Smooth muscle cell (in vitro differentiated cells): ENCODE measurements around the gene ARHGAP21. TPM values are rescaled to one million over a fixed set of nuclear protein-coding genes. Genes with fewer than 3 reads are reported as not detected.

Source experiments
- DNase-seq: peaks from one replicate; lab custom pipeline; 2025; ENCODE audit not compliant: unreplicated experiment; lab: John Stamatoyannopoulos, UW
- H2AFZ ChIP-seq: fragments of 200-600 bp; sonication (generic); 2 replicates; pipeline ENCODE4 v1.6.0; 2016; ENCODE audit warnings: antibody characterized with exemption, low read depth, mild to moderate bottlenecking
- H3F3A ChIP-seq: fragments of 200-600 bp; sonication (generic); 2 replicates; pipeline ENCODE4 v1.6.0; 2017; ENCODE audit warnings: antibody characterized with exemption, low read depth
- H3K27ac ChIP-seq: fragments of 200-600 bp; sonication (generic); 2 replicates; pipeline ENCODE4 v1.5.1; 2016; ENCODE audit warnings: low read depth, mild to moderate bottlenecking
- H3K27me3 ChIP-seq: fragments of 200-600 bp; sonication (generic); 2 replicates; pipeline ENCODE4 v1.6.1; 2016; ENCODE audit warnings: low read depth, mild to moderate bottlenecking
- H3K36me3 ChIP-seq: fragments of 200-600 bp; sonication (generic); 2 replicates; pipeline ENCODE4 v1.5.1; 2016; ENCODE audit warnings: low read depth
- H3K4me1 ChIP-seq: fragments of 200-600 bp; sonication (generic); 2 replicates; pipeline ENCODE4 v1.5.1; 2016; ENCODE audit warnings: low read depth
- H3K4me2 ChIP-seq: fragments of 200-600 bp; sonication (generic); 2 replicates; pipeline ENCODE4 v1.6.0; 2016; ENCODE audit warnings: mild to moderate bottlenecking
- H3K4me3 ChIP-seq: fragments of 200-600 bp; sonication (generic); 2 replicates; pipeline ENCODE4 v1.5.1; 2016; ENCODE audit warnings: mild to moderate bottlenecking
- H3K79me2 ChIP-seq: fragments of 200-600 bp; sonication (generic); 2 replicates; pipeline ENCODE4 v1.6.0; 2016; ENCODE audit warnings: low read depth, mild to moderate bottlenecking
- H3K9ac ChIP-seq: fragments of 200-600 bp; sonication (generic); 2 replicates; pipeline ENCODE4 v1.6.0; 2016; ENCODE audit warnings: low read depth
- H3K9me3 ChIP-seq: fragments of 200-600 bp; sonication (generic); replicated peaks from 2 replicates; pipeline ENCODE4 v1.5.1; 2016; ENCODE audit warnings: low read depth
- H4K20me1 ChIP-seq: fragments of 200-600 bp; sonication (generic); 2 replicates; pipeline ENCODE4 v1.6.0; 2016; ENCODE audit warnings: low read depth
- CTCF ChIP-seq: fragments of 200-600 bp; sonication (generic); IDR thresholded peaks from 2 replicates; pipeline ENCODE4 v1.5.1; 2017; ENCODE audit warnings: borderline replicate concordance, mild to moderate bottlenecking, antibody characterized with exemption; ENCODE audit not compliant: insufficient read depth, poor library complexity, severe bottlenecking
- WGBS: methylation state at CpG from one replicate; pipeline ENCODE4 v1.1.7; 2016; ENCODE audit warnings: low lambda C conversion rate; 5-methylcytosine and 5-hydroxymethylcytosine counted together
- polyA plus RNA-seq: library from polyadenylated mRNA; unstranded; fragments of >200 nt; fragmentation: Nextera tagmentation; extraction: Ambion mirVana; gene quantifications from 2 replicates; pipeline ENCODE4 v1.2.1, GENCODE V29; 2016
- total RNA-seq: library from RNA; depleted of rRNA; stranded (reverse); fragments of >200 nt; gene quantifications from 2 replicates; pipeline ENCODE4 v1.2.3, GENCODE V29; 2014

ARHGAP21 gene
- total and polyA plus RNA-seq, 2 experiments from 2014 or later = 8.9 to 59.1 TPM

- DNase-seq = no peak
- H3K4me3 ChIP-seq = no peak overlapping the region
- H3K4me1 ChIP-seq = no peaks in the 10 kb centered on the region
- no peak overlapping the region for H3K27ac ChIP-seq
- no peaks in the 10 kb centered on the region for H3K9me3 ChIP-seq
- WGBS = 94% methylated on average over 2 of the region's 2 CpGs
- H3K4me2 ChIP-seq = no peak overlapping the region
- TF ChIP-seq CTCF = no peak
- no peaks in the 10 kb centered on the region for H3K27me3 ChIP-seq
- H3K79me2 ChIP-seq = peaks cover 99% of the 10 kb centered on the region
- H4K20me1 ChIP-seq = peaks cover 98% of the 10 kb centered on the region
- no peak overlapping the region for H2AFZ ChIP-seq
- H3K9ac ChIP-seq = no peak overlapping the region
- no peaks in the 10 kb centered on the region for H3K36me3 ChIP-seq
- peaks cover under 1% of the 10 kb centered on the region for H3F3A ChIP-seq
Observed at GRCh38 chr10:24697080-24697479, 26.6 kb downstream of the ARHGAP21 start.

GRCh38 chr10:24695452-24695851, 28.2 kb downstream of the ARHGAP21 start:
- H3K36me3 ChIP-seq = no peaks in the 10 kb centered on the region
- H3K27ac ChIP-seq = no peak overlapping the region
- 84% methylated on average over 3 of the region's 3 CpGs for WGBS
- no peak overlapping the region for H3K4me3 ChIP-seq
- DNase-seq = no peak
- H3K4me2 ChIP-seq = no peak overlapping the region
- no peak overlapping the region for H3K9ac ChIP-seq
- H4K20me1 ChIP-seq = peaks cover 100% of the 10 kb centered on the region
- H3K4me1 ChIP-seq = no peaks in the 10 kb centered on the region
- no peaks in the 10 kb centered on the region for H3K9me3 ChIP-seq
- H3K79me2 ChIP-seq = peaks cover 100% of the 10 kb centered on the region
- H3F3A ChIP-seq = peaks cover 4% of the 10 kb centered on the region
- no peaks in the 10 kb centered on the region for H3K27me3 ChIP-seq
- no peak for TF ChIP-seq CTCF
- no peak overlapping the region for H2AFZ ChIP-seq

GRCh38 chr10:24694086-24694485, 29.6 kb downstream of the ARHGAP21 start:
- no peak for TF ChIP-seq CTCF
- Histone ChIP-seq H4K20me1 (peaks cover 97% of the 10 kb centered on the region), H3K4me1 (no peaks in the 10 kb centered on the region), H3K36me3 (no peaks in the 10 kb centered on the region), H3K4me3 (no peak overlapping the region), H3K4me2 (no peak overlapping the region), H3K79me2 (peaks cover 98% of the 10 kb centered on the region), H3K27ac (no peak overlapping the region), H3K9ac (no peak overlapping the region), H2AFZ (no peak overlapping the region), H3F3A (peaks cover 4% of the 10 kb centered on the region), H3K9me3 (no peaks in the 10 kb centered on the region), H3K27me3 (no peaks in the 10 kb centered on the region)
- WGBS = 52% methylated on average over 5 of the region's 5 CpGs
- DNase-seq = no peak

GRCh38 chr10:24690961-24691512, 32.6 kb downstream of the ARHGAP21 start:
- 63% methylated on average over 4 of the region's 4 CpGs for WGBS

More at GRCh38 chr10:24690961-24691512, 32.6 kb downstream of the ARHGAP21 start:
- no peak overlapping the region for H3K4me3 ChIP-seq
- no peaks in the 10 kb centered on the region for H3K9me3 ChIP-seq
- H3F3A ChIP-seq = peaks cover 4% of the 10 kb centered on the region
- no peak for DNase-seq
- H3K27me3 ChIP-seq = no peaks in the 10 kb centered on the region
- H3K36me3 ChIP-seq = no peaks in the 10 kb centered on the region
- H3K4me1 ChIP-seq = no peaks in the 10 kb centered on the region
- no peak overlapping the region for H3K9ac ChIP-seq
- TF ChIP-seq CTCF = no peak
- no peak overlapping the region for H2AFZ ChIP-seq
- H3K79me2 ChIP-seq = peaks cover 98% of the 10 kb centered on the region
- peak overlapping the region; percentile 31 for H3K4me2 ChIP-seq
- peaks cover 97% of the 10 kb centered on the region for H4K20me1 ChIP-seq
- no peak overlapping the region for H3K27ac ChIP-seq
